CD4-positive, alpha-beta memory T cell (primary cell): Measurements from ENCODE around the gene TOMM5. TPM values are rescaled to one million over a fixed set of nuclear protein-coding genes. Genes with fewer than 3 reads are reported as not detected.
A peak's percentile ranks its signal among the peaks of the same experiment; 100 is the strongest.

Experiments used
- CTCF ChIA-PET: fragments of 350-600 bp; sonication (Branson Sonifier 250); formaldehyde crosslinking; loops from one replicate; lab custom pipeline; 2021; ENCODE audit warnings: inconsistent platforms; ENCODE audit not compliant: partially characterized antibody; lab: Charles Lee
- POLR2A ChIA-PET: fragments of 350-600 bp; sonication (Branson Sonifier 250); formaldehyde crosslinking; loops from one replicate; lab custom pipeline; 2021; ENCODE audit not compliant: partially characterized antibody; lab: Charles Lee
- DNase-seq, 5 donors: peaks; one replicate each; pipeline versions ENCODE4 v3.0.0 to v3.0.0-alpha.2; 2020 to 2022; ENCODE audit warnings: mixed read lengths in 1 of 5
- H3K27ac ChIP-seq: one replicate; pipeline ENCODE4 v1.7.0; 2013; ENCODE audit warnings: low read depth, low read length
- H3K27me3 ChIP-seq: 2 replicates; pipeline ENCODE4 v1.7.0; 2013; ENCODE audit warnings: mild to moderate bottlenecking, low read length, moderate library complexity; ENCODE audit not compliant: insufficient read depth
- H3K36me3 ChIP-seq: 2 replicates; pipeline ENCODE4 v1.7.0; 2013; ENCODE audit warnings: mild to moderate bottlenecking, low read length, moderate library complexity; ENCODE audit not compliant: insufficient read depth
- H3K4me1 ChIP-seq: 2 replicates; pipeline ENCODE4 v1.7.0; 2013; ENCODE audit warnings: mild to moderate bottlenecking, low read length, moderate library complexity; ENCODE audit not compliant: insufficient read depth
- H3K4me3 ChIP-seq, 2 donors: one replicate each; pipeline ENCODE4 v1.7.0; 2013; ENCODE audit warnings: low read length in 2 of 2, mild to moderate bottlenecking in 1 of 2
- H3K9me3 ChIP-seq, 2 donors: one replicate each; pipeline ENCODE4 v1.7.0; 2013; ENCODE audit warnings: low read length in 2 of 2, control low read depth in 1 of 2; ENCODE audit not compliant: control insufficient read depth in 1 of 2
- H3K27ac Mint-ChIP-seq, 7 donors: one replicate each; pipeline ENCODE4 v1.8.0; 2020 to 2021; ENCODE audit warnings: mixed read lengths in 7 of 7, mild to moderate bottlenecking in 6 of 7, inconsistent platforms in 3 of 7, moderate library complexity in 3 of 7
- H3K27me3 Mint-ChIP-seq, 2 donors: one replicate each; pipeline ENCODE4 v1.8.0; 2020 to 2021; ENCODE audit warnings: mixed read lengths in 2 of 2
- H3K36me3 Mint-ChIP-seq, 2 donors: one replicate each; pipeline ENCODE4 v1.8.0; 2020 to 2021; ENCODE audit warnings: mixed read lengths in 2 of 2, inconsistent platforms in 1 of 2, mild to moderate bottlenecking in 1 of 2
- H3K4me1 Mint-ChIP-seq, 4 donors: one replicate each; pipeline ENCODE4 v1.8.0; 2020 to 2021; ENCODE audit warnings: mixed read lengths in 4 of 4, mild to moderate bottlenecking in 1 of 4
- H3K4me3 Mint-ChIP-seq, 8 donors: one replicate each; pipeline ENCODE4 v1.8.0; 2020 to 2021; ENCODE audit warnings: mixed read lengths in 8 of 8, mild to moderate bottlenecking in 7 of 8, moderate library complexity in 6 of 8, inconsistent platforms in 3 of 8
- H3K9me3 Mint-ChIP-seq, 8 donors: one replicate each; pipeline ENCODE4 v1.8.0; 2020 to 2021; ENCODE audit warnings: mixed read lengths in 8 of 8, mild to moderate bottlenecking in 5 of 8, inconsistent platforms in 3 of 8, moderate library complexity in 1 of 8
- intact Hi-C: fragments of 100-400 bp; cut with micrococcal nuclease; formaldehyde crosslinking; loops from one replicate; pipeline ENCODE4 v1.15.1; 2023
- polyA plus RNA-seq, 2 donors: library from polyadenylated mRNA; unstranded; fragments of 300-500 nt; fragmentation: Illumina TruSeq; gene quantifications; one replicate each; pipeline ENCODE4 v1.2.3, GENCODE V29; 2021
- total RNA-seq, 2 experiments: library from RNA; stranded (reverse); gene quantifications; one replicate each; pipeline ENCODE4 v1.2.3, GENCODE V29; 2021

The TOMM5 gene
- total and polyA plus RNA-seq, 4 experiments from 2014 or later: 48.2 to 226 (median 126) TPM

- no peaks in the 10 kb centered on the region for H3K9me3 Mint-ChIP-seq
- CTCF ChIA-PET: no interaction called here
- H3K4me1 Mint-ChIP-seq: peaks cover 0 to 4% (median 0%) of the 10 kb centered on the region in 4 donors
- H3K9me3 ChIP-seq: no peaks in the 10 kb centered on the region
- H3K36me3 ChIP-seq: no peaks in the 10 kb centered on the region
- POLR2A ChIA-PET: no interaction called here
- intact Hi-C loops: no loop called here
- no peaks in the 10 kb centered on the region for H3K4me1 ChIP-seq
- no peak overlapping the region for H3K27ac ChIP-seq
- peaks cover 2 to 3% of the 10 kb centered on the region in 2 donors for H3K27me3 Mint-ChIP-seq
- no peaks in the 10 kb centered on the region for H3K36me3 Mint-ChIP-seq
- H3K4me3 ChIP-seq: no peak overlapping the region
- no peak overlapping the region for H3K27ac Mint-ChIP-seq
- no peak for DNase-seq
- no peaks in the 10 kb centered on the region for H3K27me3 ChIP-seq
- H3K4me3 Mint-ChIP-seq: no peak overlapping the region
These were observed 30.1 kb upstream of the TOMM5 start for GRCh38 chr9:37622462-37622861.

- CTCF ChIA-PET: no interaction called here
- peaks cover 2 to 3% of the 10 kb centered on the region in 2 donors for H3K27me3 Mint-ChIP-seq
These were observed 29.1 kb upstream of the TOMM5 start for GRCh38 chr9:37621273-37622121.

GRCh38 chr9:37620396-37620795, 28.0 kb upstream of the TOMM5 start:
- Mint-ChIP-seq H3K36me3 (no peaks in the 10 kb centered on the region), H3K4me3 (no peak overlapping the region), H3K4me1 (peaks cover 0 to 4% (median 0%) of the 10 kb centered on the region in 4 donors), H3K9me3 (no peaks in the 10 kb centered on the region), H3K27me3 (peaks cover 2 to 3% of the 10 kb centered on the region in 2 donors), H3K27ac (no peak overlapping the region)
- ChIA-PET CTCF (no interaction called here), POLR2A (no interaction called here)
- intact Hi-C loops: no loop called here
- DNase-seq: no peak
- Histone ChIP-seq H3K36me3 (no peaks in the 10 kb centered on the region), H3K27me3 (no peaks in the 10 kb centered on the region), H3K4me1 (no peaks in the 10 kb centered on the region), H3K9me3 (no peaks in the 10 kb centered on the region), H3K4me3 (no peak overlapping the region), H3K27ac (no peak overlapping the region)

More at GRCh38 chr9:37621273-37622121, 29.1 kb upstream of the TOMM5 start:
- Histone ChIP-seq H3K36me3 (no peaks in the 10 kb centered on the region), H3K4me3 (no peak overlapping the region), H3K9me3 (no peaks in the 10 kb centered on the region), H3K27me3 (no peaks in the 10 kb centered on the region), H3K4me1 (no peaks in the 10 kb centered on the region), H3K27ac (no peak overlapping the region)
- H3K4me3 Mint-ChIP-seq: no peak overlapping the region
- peaks cover 0 to 4% (median 0%) of the 10 kb centered on the region in 4 donors for H3K4me1 Mint-ChIP-seq
- intact Hi-C loops: no loop called here
- no peak for DNase-seq
- H3K36me3 Mint-ChIP-seq: no peaks in the 10 kb centered on the region
- peak overlapping the region in 1 of 7 donors; percentile 27 for H3K27ac Mint-ChIP-seq
- POLR2A ChIA-PET: no interaction called here
- H3K9me3 Mint-ChIP-seq: no peaks in the 10 kb centered on the region

DNA sequence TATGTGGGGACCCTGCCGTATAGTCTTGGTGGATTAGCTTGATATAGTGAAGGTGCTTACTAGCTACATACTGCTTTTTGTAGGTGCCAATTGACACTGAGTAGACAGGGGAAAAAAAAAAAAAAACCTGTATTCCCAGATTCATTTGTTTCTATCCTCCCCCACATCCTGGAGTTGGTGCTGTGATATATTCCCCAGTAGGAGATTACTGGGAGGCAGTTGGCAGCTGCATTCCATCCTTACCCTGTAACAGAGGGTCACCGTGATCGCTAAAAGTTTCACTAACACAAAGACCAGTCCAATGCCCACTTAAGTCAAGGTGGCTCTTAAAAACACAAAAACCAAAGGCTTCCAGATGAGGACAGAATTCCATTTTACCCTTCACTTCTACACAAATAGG, 27.4 kb upstream of the TOMM5 start:
- Histone ChIP-seq H3K27ac (no peak overlapping the region), H3K4me1 (no peaks in the 10 kb centered on the region), H3K36me3 (no peaks in the 10 kb centered on the region), H3K27me3 (no peaks in the 10 kb centered on the region), H3K4me3 (no peak overlapping the region), H3K9me3 (no peaks in the 10 kb centered on the region)
- H3K4me1 Mint-ChIP-seq: peaks cover 0 to 4% (median 0%) of the 10 kb centered on the region in 4 donors
- CTCF ChIA-PET: interaction anchor here (1.0 kb wide), 1 partner anchor 15 kb away, joined by 3 read pairs; no protein-coding TSS in a partner anchor
- no peak overlapping the region for H3K4me3 Mint-ChIP-seq
- no peaks in the 10 kb centered on the region for H3K9me3 Mint-ChIP-seq
- intact Hi-C loops: no loop called here
- peaks cover 2 to 3% of the 10 kb centered on the region in 2 donors for H3K27me3 Mint-ChIP-seq
- H3K36me3 Mint-ChIP-seq: no peaks in the 10 kb centered on the region
- no peak overlapping the region for H3K27ac Mint-ChIP-seq
- POLR2A ChIA-PET: no interaction called here
- no peak for DNase-seq

- peaks cover 0 to 4% (median 0%) of the 10 kb centered on the region in 4 donors for H3K4me1 Mint-ChIP-seq
- H3K9me3 Mint-ChIP-seq: no peaks in the 10 kb centered on the region
- intact Hi-C loops: no loop called here
- no peak overlapping the region for H3K4me3 Mint-ChIP-seq
- H3K36me3 ChIP-seq: no peaks in the 10 kb centered on the region
- no peaks in the 10 kb centered on the region for H3K36me3 Mint-ChIP-seq
- no peak overlapping the region for H3K27ac Mint-ChIP-seq
- H3K27me3 Mint-ChIP-seq: peaks cover 3 to 5% of the 10 kb centered on the region in 2 donors
- CTCF ChIA-PET: no interaction called here
- no peaks in the 10 kb centered on the region for H3K4me1 ChIP-seq
- H3K27ac ChIP-seq: no peak overlapping the region
- DNase-seq: no peak
- no peak overlapping the region for H3K4me3 ChIP-seq
- POLR2A ChIA-PET: no interaction called here
- no peaks in the 10 kb centered on the region for H3K27me3 ChIP-seq
- H3K9me3 ChIP-seq: no peaks in the 10 kb centered on the region
These were observed 26.4 kb upstream of the TOMM5 start for GRCh38 chr9:37618817-37619216.

DNA sequence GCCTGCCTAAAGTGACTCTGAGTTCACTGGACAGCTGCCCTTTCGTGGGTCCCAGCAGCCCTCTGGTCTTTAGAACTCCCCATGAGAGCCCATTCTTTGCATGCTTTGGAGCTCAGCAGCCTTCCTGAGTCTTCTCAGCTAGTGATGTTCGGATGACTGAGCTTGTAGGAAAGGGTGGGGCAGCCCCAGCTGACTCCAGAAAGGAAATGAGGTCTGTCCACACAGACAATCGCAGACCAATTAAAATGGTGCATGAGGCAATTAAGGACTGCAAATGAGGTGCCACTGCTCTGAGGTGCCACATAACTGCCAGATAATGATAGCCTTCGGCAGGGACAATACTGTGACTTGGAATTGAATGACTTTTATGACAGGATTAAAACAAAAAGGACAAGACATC, 25.4 kb upstream of the TOMM5 start:
- no peak for DNase-seq
- no peak overlapping the region for H3K4me3 Mint-ChIP-seq

DNA sequence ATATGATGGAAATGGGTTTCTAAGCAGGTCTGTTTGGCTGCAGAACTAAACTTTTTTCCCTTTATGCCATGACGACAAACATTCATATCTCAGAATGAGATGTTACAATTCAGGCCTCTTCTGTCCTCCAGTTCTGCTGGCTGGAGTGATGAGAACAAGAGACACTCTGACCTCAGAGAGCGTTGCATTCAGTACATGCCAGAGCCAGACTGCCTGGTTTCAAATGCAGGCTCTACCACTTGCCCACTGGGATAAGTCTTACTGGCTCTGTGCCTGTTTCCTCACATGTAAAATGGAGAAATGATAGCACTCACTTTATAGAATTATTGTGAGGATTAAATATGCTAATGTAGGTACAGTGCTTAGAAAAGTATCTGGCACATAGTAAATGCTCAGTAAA, 24.8 kb upstream of the TOMM5 start:
- ChIA-PET POLR2A (no interaction called here), CTCF (no interaction called here)
- Mint-ChIP-seq H3K27ac (no peak overlapping the region), H3K27me3 (peaks cover 3 to 4% of the 10 kb centered on the region in 2 donors), H3K4me3 (no peak overlapping the region), H3K9me3 (no peaks in the 10 kb centered on the region), H3K4me1 (peaks cover 0 to 4% (median 0%) of the 10 kb centered on the region in 4 donors), H3K36me3 (no peaks in the 10 kb centered on the region)
- H3K4me1 ChIP-seq: no peaks in the 10 kb centered on the region
- H3K4me3 ChIP-seq: no peak overlapping the region
- H3K9me3 ChIP-seq: no peaks in the 10 kb centered on the region
- no peak overlapping the region for H3K27ac ChIP-seq
- DNase-seq: no peak
- intact Hi-C loops: no loop called here
- no peaks in the 10 kb centered on the region for H3K27me3 ChIP-seq
- no peaks in the 10 kb centered on the region for H3K36me3 ChIP-seq

More for the DNA sequence above, 25.4 kb upstream of the TOMM5 start:
- no peaks in the 10 kb centered on the region for H3K4me1 ChIP-seq
- no peaks in the 10 kb centered on the region for H3K36me3 ChIP-seq
- Mint-ChIP-seq H3K4me1 (peaks cover 0 to 4% (median 0%) of the 10 kb centered on the region in 4 donors), H3K36me3 (no peaks in the 10 kb centered on the region), H3K9me3 (no peaks in the 10 kb centered on the region), H3K27ac (peak overlapping the region in 1 of 7 donors; percentile 49), H3K27me3 (peaks cover 3% of the 10 kb centered on the region in 2 donors)
- no peak overlapping the region for H3K4me3 ChIP-seq
- ChIA-PET CTCF (no interaction called here), POLR2A (no interaction called here)
- intact Hi-C loops: no loop called here
- no peaks in the 10 kb centered on the region for H3K27me3 ChIP-seq
- H3K9me3 ChIP-seq: no peaks in the 10 kb centered on the region
- no peak overlapping the region for H3K27ac ChIP-seq
